ENCODE data around the gene KRT85. TPM values are rescaled to one million over a fixed set of nuclear protein-coding genes. Genes with fewer than 3 reads are reported as not detected.
"Not testable (repeated sequence)": the region's sequence is repeated elsewhere in the genome, so short reads cannot be mapped to it uniquely, and the experiment has no call there.

Gene KRT85
- total RNA-seq = not detected

GRCh38 chr12:52366738-52367485 lies at the start of gene KRT85:
KRT85 (minus strand) TSS chr12:52367481; CDS start chr12:52367405, 76 bp downstream.
- H3K27ac Mint-ChIP-seq = no peak within 1 kb of the TSS
- CTCF ChIA-PET = interaction anchor here (0.7 to 1.2 kb wide), 2 partner anchors 58 to 212 kb away, joined by 3 to 4 read pairs; no protein-coding TSS in a partner anchor

GRCh38 chr12:52416795-52417194 lies 49.5 kb upstream of the KRT85 start:
- H3K27ac Mint-ChIP-seq = no peak overlapping the region
- intact Hi-C loops (cut with micrococcal nuclease) = no loop called here
- DNase-seq = no peak

More at GRCh38 chr12:52366738-52367485, at the start of gene KRT85:
- no peaks in the 10 kb centered on the region for H3K4me1 Mint-ChIP-seq (ENCODE audit: low read depth)
- no peaks in the 10 kb centered on the region for H3K27me3 Mint-ChIP-seq (ENCODE audit: low read depth)
- no peaks in the 10 kb centered on the region for H3K36me3 Mint-ChIP-seq (ENCODE audit: low read depth)
- DNase-seq = no peak
- H3K4me3 Mint-ChIP-seq = no peak within 1 kb of the TSS
- no peaks in the 10 kb centered on the region for H3K9me3 Mint-ChIP-seq
- intact Hi-C loops (cut with micrococcal nuclease) = no loop called here

GRCh38 chr12:52415870-52416750 lies 48.8 kb upstream of the KRT85 start:
- Mint-ChIP-seq H3K27me3 (ENCODE audit: low read depth) (no peaks in the 10 kb centered on the region), H3K27ac (no peak overlapping the region), H3K36me3 (ENCODE audit: low read depth) (no peaks in the 10 kb centered on the region), H3K4me1 (ENCODE audit: low read depth) (no peaks in the 10 kb centered on the region), H3K9me3 (no peaks in the 10 kb centered on the region), H3K4me3 (no peak overlapping the region)
- CTCF ChIA-PET = no interaction called here
- intact Hi-C loops (cut with micrococcal nuclease) = no loop called here
- DNase-seq = no peak

More at GRCh38 chr12:52416795-52417194, 49.5 kb upstream of the KRT85 start:
- H3K4me3 Mint-ChIP-seq = no peak overlapping the region
- CTCF ChIA-PET = no interaction called here
- no peaks in the 10 kb centered on the region for H3K9me3 Mint-ChIP-seq
- H3K36me3 Mint-ChIP-seq (ENCODE audit: low read depth) = no peaks in the 10 kb centered on the region
- H3K27me3 Mint-ChIP-seq (ENCODE audit: low read depth) = no peaks in the 10 kb centered on the region
- no peaks in the 10 kb centered on the region for H3K4me1 Mint-ChIP-seq (ENCODE audit: low read depth)

GRCh38 chr12:52414936-52415335 lies 47.7 kb upstream of the KRT85 start:
- no peak for DNase-seq
- no peaks in the 10 kb centered on the region for H3K4me1 Mint-ChIP-seq (ENCODE audit: low read depth)
- H3K9me3 Mint-ChIP-seq = no peaks in the 10 kb centered on the region
- H3K4me3 Mint-ChIP-seq = no peak overlapping the region
- H3K27me3 Mint-ChIP-seq (ENCODE audit: low read depth) = no peaks in the 10 kb centered on the region
- no peaks in the 10 kb centered on the region for H3K36me3 Mint-ChIP-seq (ENCODE audit: low read depth)
- no peak overlapping the region for H3K27ac Mint-ChIP-seq
- intact Hi-C loops (cut with micrococcal nuclease) = no loop called here
- CTCF ChIA-PET = no interaction called here

GRCh38 chr12:52413782-52414345 lies 46.6 kb upstream of the KRT85 start:
- H3K4me3 Mint-ChIP-seq = no peak overlapping the region
- no peaks in the 10 kb centered on the region for H3K4me1 Mint-ChIP-seq (ENCODE audit: low read depth)
- no peak overlapping the region for H3K27ac Mint-ChIP-seq
- no peaks in the 10 kb centered on the region for H3K27me3 Mint-ChIP-seq (ENCODE audit: low read depth)
- CTCF ChIA-PET = no interaction called here
- H3K36me3 Mint-ChIP-seq (ENCODE audit: low read depth) = no peaks in the 10 kb centered on the region
- intact Hi-C loops (cut with micrococcal nuclease) = no loop called here
- H3K9me3 Mint-ChIP-seq = no peaks in the 10 kb centered on the region
- DNase-seq = no peak

- H3K27ac Mint-ChIP-seq = no peak overlapping the region
- CTCF ChIA-PET = no interaction called here
- no peak overlapping the region for H3K4me3 Mint-ChIP-seq
- H3K9me3 Mint-ChIP-seq = no peaks in the 10 kb centered on the region
- no peaks in the 10 kb centered on the region for H3K36me3 Mint-ChIP-seq (ENCODE audit: low read depth)
- no peak for DNase-seq
- intact Hi-C loops (cut with micrococcal nuclease) = no loop called here
- no peaks in the 10 kb centered on the region for H3K27me3 Mint-ChIP-seq (ENCODE audit: low read depth)
- no peaks in the 10 kb centered on the region for H3K4me1 Mint-ChIP-seq (ENCODE audit: low read depth)
These were observed 45.9 kb upstream of the KRT85 start for GRCh38 chr12:52413202-52413601.

- DNase-seq = no peak
- Mint-ChIP-seq H3K27ac (no peak overlapping the region), H3K9me3 (no peaks in the 10 kb centered on the region), H3K4me1 (ENCODE audit: low read depth) (no peaks in the 10 kb centered on the region), H3K4me3 (no peak overlapping the region), H3K36me3 (ENCODE audit: low read depth) (no peaks in the 10 kb centered on the region), H3K27me3 (ENCODE audit: low read depth) (no peaks in the 10 kb centered on the region)
- CTCF ChIA-PET = no interaction called here
- intact Hi-C loops (cut with micrococcal nuclease) = no loop called here
These were observed 44.5 kb upstream of the KRT85 start for GRCh38 chr12:52411815-52412214.

- CTCF ChIA-PET; H3K36me3 Mint-ChIP-seq (ENCODE audit: low read depth); H3K27ac Mint-ChIP-seq; DNase-seq; intact Hi-C loops (cut with micrococcal nuclease); H3K27me3 Mint-ChIP-seq (ENCODE audit: low read depth); H3K9me3 Mint-ChIP-seq; H3K4me3 Mint-ChIP-seq; H3K4me1 Mint-ChIP-seq (ENCODE audit: low read depth): not testable (repeated sequence)
These were observed 43.4 kb upstream of the KRT85 start for GRCh38 chr12:52410589-52411248.

GRCh38 chr12:52407918-52408317 lies 40.6 kb upstream of the KRT85 start:
- Mint-ChIP-seq H3K36me3 (ENCODE audit: low read depth) (no peaks in the 10 kb centered on the region), H3K27me3 (ENCODE audit: low read depth) (no peaks in the 10 kb centered on the region), H3K27ac (no peak overlapping the region), H3K4me1 (ENCODE audit: low read depth) (no peaks in the 10 kb centered on the region), H3K4me3 (no peak overlapping the region), H3K9me3 (no peaks in the 10 kb centered on the region)
- CTCF ChIA-PET = no interaction called here
- DNase-seq = no peak
- intact Hi-C loops (cut with micrococcal nuclease) = no loop called here

- H3K27ac Mint-ChIP-seq = no peak within 1 kb of the TSS
- DNase-seq = no peak
- no peaks in the 10 kb centered on the region for H3K9me3 Mint-ChIP-seq
- H3K4me1 Mint-ChIP-seq (ENCODE audit: low read depth) = no peaks in the 10 kb centered on the region
- CTCF ChIA-PET = interaction anchor here (0.6 kb wide), 1 partner anchor 721 kb away, joined by 3 read pairs; no protein-coding TSS in a partner anchor
- intact Hi-C loops (cut with micrococcal nuclease) = no loop called here
- no peak within 1 kb of the TSS for H3K4me3 Mint-ChIP-seq
- H3K36me3 Mint-ChIP-seq (ENCODE audit: low read depth) = no peaks in the 10 kb centered on the region
- no peaks in the 10 kb centered on the region for H3K27me3 Mint-ChIP-seq (ENCODE audit: low read depth)
These were observed 38.7 kb upstream of the KRT85 start, which contains the start of gene KRT82 for GRCh38 chr12:52405922-52406385. KRT82 (minus strand) TSS chr12:52406335; CDS start chr12:52406277, 58 bp downstream.

GRCh38 chr12:52404951-52405350 lies 37.7 kb upstream of the KRT85 start:
- H3K9me3 Mint-ChIP-seq = no peaks in the 10 kb centered on the region
- no peaks in the 10 kb centered on the region for H3K4me1 Mint-ChIP-seq (ENCODE audit: low read depth)
- H3K27me3 Mint-ChIP-seq (ENCODE audit: low read depth) = no peaks in the 10 kb centered on the region
- H3K27ac Mint-ChIP-seq = no peak overlapping the region
- no peak for DNase-seq
- CTCF ChIA-PET = no interaction called here
- H3K4me3 Mint-ChIP-seq = no peak overlapping the region
- intact Hi-C loops (cut with micrococcal nuclease) = no loop called here
- no peaks in the 10 kb centered on the region for H3K36me3 Mint-ChIP-seq (ENCODE audit: low read depth)

- H3K27me3 Mint-ChIP-seq (ENCODE audit: low read depth) = no peaks in the 10 kb centered on the region
- no peak overlapping the region for H3K4me3 Mint-ChIP-seq
- DNase-seq = no peak
- H3K36me3 Mint-ChIP-seq (ENCODE audit: low read depth) = no peaks in the 10 kb centered on the region
- H3K27ac Mint-ChIP-seq = no peak overlapping the region
- CTCF ChIA-PET = interaction anchor here (0.6 kb wide), 1 partner anchor 479 kb away, joined by 4 read pairs; no protein-coding TSS in a partner anchor
- intact Hi-C loops (cut with micrococcal nuclease) = no loop called here
- no peaks in the 10 kb centered on the region for H3K4me1 Mint-ChIP-seq (ENCODE audit: low read depth)
- no peaks in the 10 kb centered on the region for H3K9me3 Mint-ChIP-seq
These were observed 36.3 kb upstream of the KRT85 start for GRCh38 chr12:52403561-52403960.
